GM12801 (cell line): ENCODE results near the gene SLC17A4.

Experiments used
- TF ChIP-seq, protein P1 (sequence below): IDR thresholded peaks from one replicate; pipeline ENCODE4 v1.5.1; 2011; ENCODE audit warnings: control low read depth; ENCODE audit not compliant: insufficient read length; ENCODE audit errors: extremely low read depth

The SLC17A4 gene

DNA sequence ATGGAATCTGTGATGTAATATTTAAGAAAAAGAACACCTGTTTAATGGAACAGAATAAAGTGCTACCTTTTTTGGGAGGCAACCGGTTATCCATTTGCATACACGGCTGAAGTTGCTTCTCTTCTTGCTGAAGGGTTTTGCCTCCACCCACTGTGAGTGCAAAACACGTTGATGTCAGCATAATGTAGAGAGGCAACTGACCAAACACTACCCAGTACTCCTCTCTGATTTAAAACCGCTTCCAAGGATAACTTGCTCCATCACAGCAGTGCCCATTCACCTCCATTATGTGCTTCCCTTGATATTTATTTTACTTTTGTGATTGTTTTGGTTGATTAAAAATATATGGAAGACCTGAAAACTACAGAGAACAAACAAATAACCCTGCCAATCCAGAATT, 75.9 kb downstream of the SLC17A4 start:
- TF ChIP-seq, protein P1, sequence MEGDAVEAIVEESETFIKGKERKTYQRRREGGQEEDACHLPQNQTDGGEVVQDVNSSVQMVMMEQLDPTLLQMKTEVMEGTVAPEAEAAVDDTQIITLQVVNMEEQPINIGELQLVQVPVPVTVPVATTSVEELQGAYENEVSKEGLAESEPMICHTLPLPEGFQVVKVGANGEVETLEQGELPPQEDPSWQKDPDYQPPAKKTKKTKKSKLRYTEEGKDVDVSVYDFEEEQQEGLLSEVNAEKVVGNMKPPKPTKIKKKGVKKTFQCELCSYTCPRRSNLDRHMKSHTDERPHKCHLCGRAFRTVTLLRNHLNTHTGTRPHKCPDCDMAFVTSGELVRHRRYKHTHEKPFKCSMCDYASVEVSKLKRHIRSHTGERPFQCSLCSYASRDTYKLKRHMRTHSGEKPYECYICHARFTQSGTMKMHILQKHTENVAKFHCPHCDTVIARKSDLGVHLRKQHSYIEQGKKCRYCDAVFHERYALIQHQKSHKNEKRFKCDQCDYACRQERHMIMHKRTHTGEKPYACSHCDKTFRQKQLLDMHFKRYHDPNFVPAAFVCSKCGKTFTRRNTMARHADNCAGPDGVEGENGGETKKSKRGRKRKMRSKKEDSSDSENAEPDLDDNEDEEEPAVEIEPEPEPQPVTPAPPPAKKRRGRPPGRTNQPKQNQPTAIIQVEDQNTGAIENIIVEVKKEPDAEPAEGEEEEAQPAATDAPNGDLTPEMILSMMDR = no peak
